HCT116 (cell line): ENCODE measurements around the gene HDDC3. TPM values are rescaled to one million over a fixed set of nuclear protein-coding genes. Genes with fewer than 3 reads are reported as not detected.

Experiments
- ATAC-seq: fragments of 200-7000 bp; cut with Tn5 transposase; 2 replicates; pipeline ENCODE4 v1.9.1; 2020; ENCODE audit warnings: mild to moderate bottlenecking, moderate library complexity
- BruUV-seq: library from RNA; stranded (reverse); fragments of 400-500 nt; replicated peaks from 2 replicates; lab custom pipeline; 2021; lab: Mats Ljungman, UMichigan
- CTCF ChIA-PET: fragments of 300-600 bp; sonication (Branson Sonifier 250); formaldehyde crosslinking; loops from one replicate; lab custom pipeline; 2021; ENCODE audit warnings: antibody characterized with exemption; lab: Charles Lee
- POLR2A ChIA-PET: fragments of 300-600, 350-600 bp; sonication (Branson Sonifier 250); formaldehyde crosslinking; loops from one replicate; lab custom pipeline; 2021; ENCODE audit warnings: antibody characterized with exemption; lab: Charles Lee
- RAD21 ChIA-PET, 2 experiments: fragments of 300-600 bp; sonication (Branson Sonifier 250); formaldehyde crosslinking; loops; one replicate each; lab custom pipeline; 2023; ENCODE audit warnings: low total read pairs in 2 of 2; ENCODE audit not compliant: uncharacterized antibody in 2 of 2, unreplicated experiment in 2 of 2, low non-redundant PET in 1 of 2; lab: Charles Lee
- DNase-seq: peaks from one replicate; pipeline ENCODE4 v3.0.0-alpha.2; 2010; ENCODE audit warnings: low read depth, low spot score
- H2AFZ ChIP-seq: fragments of 200-600 bp; shearing (Covaris generic), sonication (generic); 2 replicates; pipeline ENCODE4 v1.6.1; 2017; ENCODE audit warnings: low read depth, mixed run types, mixed read lengths, antibody characterized with exemption, low read length; ENCODE audit not compliant: poor library complexity, severe bottlenecking
- H3K27ac ChIP-seq: 2 replicates; pipeline ENCODE4 v1.5.1; 2012; ENCODE audit warnings: low read depth, low read length
- H3K27me3 ChIP-seq: fragments of 200-600 bp; sonication (generic); 2 replicates; pipeline ENCODE4 v1.6.1; 2016; ENCODE audit warnings: mixed run types, low read length, mixed read lengths; ENCODE audit not compliant: insufficient read depth
- H3K36me3 ChIP-seq, 2 experiments: fragments of 200-500 bp in 1 of 2; fragments of 200-600 bp in 1 of 2; sonication (Bioruptor generic) in 1 of 2; sonication (generic) in 1 of 2; 2 replicates each; pipeline versions ENCODE4 v1.5.1 to v1.6.1; 2014 to 2016; ENCODE audit warnings: low read length in 2 of 2, inconsistent platforms in 1 of 2, mixed read lengths in 1 of 2, mixed run types in 1 of 2; ENCODE audit not compliant: insufficient read depth in 2 of 2, control insufficient read depth in 1 of 2
- H3K4me1 ChIP-seq, 2 experiments: fragments of 200-600 bp in 1 of 2; sonication (generic) in 1 of 2; 2 replicates each; pipeline versions ENCODE4 v1.5.1 to v1.6.1; 2012 to 2017; ENCODE audit warnings: low read length in 2 of 2, inconsistent platforms in 1 of 2, mild to moderate bottlenecking in 1 of 2, mixed read lengths in 1 of 2, mixed run types in 1 of 2, moderate library complexity in 1 of 2; ENCODE audit not compliant: insufficient read depth in 2 of 2, control insufficient read depth in 1 of 2
- H3K4me2 ChIP-seq: fragments of 200-600 bp; sonication (generic); 2 replicates; pipeline ENCODE4 v1.6.1; 2017; ENCODE audit warnings: mixed run types, low read length, mixed read lengths
- H3K4me3 ChIP-seq, 2 experiments: fragments of 200-600 bp in 1 of 2; sonication (generic) in 1 of 2; replicated peaks in 1 of 2; 2 replicates each; pipeline ENCODE4 v1.5.1; 2011 to 2016; ENCODE audit warnings: low read length in 2 of 2, control low read depth in 1 of 2, low read depth in 1 of 2, mild to moderate bottlenecking in 1 of 2, mixed read lengths in 1 of 2, mixed run types in 1 of 2
- H3K79me2 ChIP-seq: fragments of 200-600 bp; sonication (generic); 2 replicates; pipeline ENCODE4 v1.6.1; 2017; ENCODE audit warnings: mild to moderate bottlenecking, mixed run types, low read length, moderate library complexity, mixed read lengths; ENCODE audit not compliant: insufficient read depth
- H3K9ac ChIP-seq: fragments of 200-600 bp; sonication (generic); 2 replicates; pipeline ENCODE4 v1.6.1; 2016; ENCODE audit warnings: low read length, mixed read lengths
- H3K9me2 ChIP-seq: fragments of 200-600 bp; sonication (generic), shearing (Covaris generic); 2 replicates; pipeline ENCODE4 v1.6.1; 2017; ENCODE audit warnings: mixed run types, mild to moderate bottlenecking, moderate library complexity; ENCODE audit not compliant: insufficient read depth
- H3K9me3 ChIP-seq, 2 experiments: fragments of 200-500 bp in 1 of 2; fragments of 200-600 bp in 1 of 2; sonication (Bioruptor generic) in 1 of 2; sonication (generic) in 1 of 2; 2 replicates each; pipeline ENCODE4 v1.6.1; 2014 to 2017; ENCODE audit warnings: low read length in 2 of 2, mixed read lengths in 2 of 2, inconsistent platforms in 1 of 2, low read depth in 1 of 2, mild to moderate bottlenecking in 1 of 2, mixed run types in 1 of 2, moderate library complexity in 1 of 2; ENCODE audit not compliant: control insufficient read depth in 1 of 2, insufficient read depth in 1 of 2
- H4K20me1 ChIP-seq: fragments of 200-600 bp; sonication (generic), shearing (Covaris generic); 2 replicates; pipeline ENCODE4 v1.6.1; 2017; ENCODE audit warnings: mixed run types, mild to moderate bottlenecking, moderate library complexity; ENCODE audit not compliant: insufficient read depth
- ATF3 ChIP-seq: IDR thresholded peaks from 2 replicates; pipeline ENCODE4 v1.6.1; 2012
- CBX3 ChIP-seq: IDR thresholded peaks from 2 replicates; pipeline ENCODE4 v1.6.1; 2012; ENCODE audit warnings: low read depth
- CEBPB ChIP-seq: IDR thresholded peaks from 2 replicates; pipeline ENCODE4 v1.6.1; 2012; ENCODE audit warnings: low read depth
- CTCF ChIP-seq, 3 experiments: fragments of 200-600 bp in 1 of 3; sonication (generic) in 1 of 3; IDR thresholded peaks in 2 of 3; conservative IDR thresholded peaks in 1 of 3; 2 replicates each; pipeline ENCODE4 v1.5.1; 2012 to 2017; ENCODE audit warnings: low read depth in 2 of 3, low read length in 2 of 3, antibody characterized with exemption in 1 of 3, borderline replicate concordance in 1 of 3, control low read depth in 1 of 3, mild to moderate bottlenecking in 1 of 3, mixed read lengths in 1 of 3, mixed run types in 1 of 3, moderate library complexity in 1 of 3; ENCODE audit not compliant: insufficient read depth in 1 of 3
- EGR1 ChIP-seq: IDR thresholded peaks from 2 replicates; pipeline ENCODE4 v1.6.1; 2012; ENCODE audit warnings: low read depth
- FOSL1 ChIP-seq: IDR thresholded peaks from 2 replicates; pipeline ENCODE4 v1.6.1; 2012; ENCODE audit warnings: low read depth
- JUND ChIP-seq: IDR thresholded peaks from 2 replicates; pipeline ENCODE4 v1.6.1; 2012
- MAX ChIP-seq: IDR thresholded peaks from 2 replicates; pipeline ENCODE4 v1.6.1; 2012
- POLR2A ChIP-seq: IDR thresholded peaks from 2 replicates; pipeline ENCODE4 v1.7.0; 2011; ENCODE audit warnings: borderline replicate concordance; ENCODE audit not compliant: insufficient read depth, insufficient read length; ENCODE audit errors: extremely low read depth
- RAD21 ChIP-seq: IDR thresholded peaks from 2 replicates; pipeline ENCODE4 v1.6.1; 2012; ENCODE audit warnings: low read depth, mild to moderate bottlenecking
- SIN3A ChIP-seq: IDR thresholded peaks from 2 replicates; pipeline ENCODE4 v1.6.1; 2012; ENCODE audit warnings: low read depth
- SRF ChIP-seq: IDR thresholded peaks from 2 replicates; pipeline ENCODE4 v1.6.1; 2012; ENCODE audit warnings: low read depth
- YY1 ChIP-seq: IDR thresholded peaks from 2 replicates; pipeline ENCODE4 v1.6.1; 2011; ENCODE audit warnings: low read length, low read depth, moderate library complexity, mild to moderate bottlenecking; ENCODE audit not compliant: insufficient replicate concordance; ENCODE audit errors: extremely low read depth
- ZFX ChIP-seq: fragments of 450-650 bp; IDR thresholded peaks from 2 replicates; pipeline ENCODE4 v1.6.1; 2017
- ZNF274 ChIP-seq: fragments of 200-500 bp; sonication (Bioruptor generic); IDR thresholded peaks from 2 replicates; pipeline ENCODE4 v1.6.1; 2014; ENCODE audit warnings: mild to moderate bottlenecking, low read depth, low read length, inconsistent platforms
- intact Hi-C: fragments of 100-400 bp; cut with micrococcal nuclease; formaldehyde crosslinking; loops from 2 replicates; pipeline ENCODE4 v1.10.0; 2022
- total RNA-seq: library from RNA; stranded (reverse); gene quantifications from one replicate; pipeline ENCODE4 v1.2.1, GENCODE V29; 2021; ENCODE audit not compliant: unreplicated experiment

HDDC3 gene
- total RNA-seq, 1 experiment from 2014 or later: 20.4 TPM

GRCh38 chr15:90892498-90893174 is 39.7 kb downstream of the HDDC3 start:
- ChIA-PET CTCF (interaction anchor here (0.8 to 1.8 kb wide), 19 partner anchors 10 to 599 kb away, joined by 3 to 20 read pairs (median 4); partner anchors contain the start of genes FURIN, HDDC3, MAN2A2 and RCCD1), POLR2A (interaction anchor here (0.7 to 1.2 kb wide), 4 partner anchors 10 to 42 kb away, joined by 3 read pairs; partner anchors contain the start of genes FURIN, MAN2A2 and UNC45A), RAD21 (interaction anchor here (0.7 to 0.8 kb wide), 2 partner anchors 42 to 379 kb away, joined by 3 to 4 read pairs; partner anchors contain the start of gene UNC45A (in 1 of the 2))
- Histone ChIP-seq H3K27ac (no peak overlapping the region; the same call in 1 of the 2 replicates), H4K20me1 (no peaks in the 10 kb centered on the region), H3K27me3 (no peaks in the 10 kb centered on the region), H2AFZ (peak overlapping the region; percentile 71), H3K9me2 (no peaks in the 10 kb centered on the region), H3K4me2 (peak overlapping the region; percentile 85), H3K79me2 (no peaks in the 10 kb centered on the region), H3K4me1 (peaks cover 0 to 15% of the 10 kb centered on the region in 2 experiments; a peak in 2 of 4 replicates), H3K4me3 (peak overlapping the region; percentile 68 to 79), H3K9ac (peak overlapping the region; percentile 55; the same call in 1 of the 2 replicates), H3K9me3 (no peaks in the 10 kb centered on the region), H3K36me3 (no peaks in the 10 kb centered on the region)
- no TSS peak for BruUV-seq
- DNase-seq (no peak), ATAC-seq (peak; percentile 10)
- TF ChIP-seq ATF3: no peak
- no peak for TF ChIP-seq RAD21
- TF ChIP-seq EGR1: no peak
- no peak for TF ChIP-seq JUND
- no peak for TF ChIP-seq CEBPB
- TF ChIP-seq CBX3: no peak
- TF ChIP-seq ZFX: no peak
- TF ChIP-seq ZNF274: no peak
- no peak for TF ChIP-seq POLR2A
- TF ChIP-seq SIN3A: no peak
- no peak for TF ChIP-seq YY1
- TF ChIP-seq FOSL1: no peak
- no peak for TF ChIP-seq MAX
- no peak for TF ChIP-seq CTCF (IDR thresholded peaks at IDR 0.05 in 2 of 3, conservative IDR thresholded peaks at IDR 0.05 in 1 of 3; ENCODE audit: borderline replicate concordance in 1 of 3, insufficient read depth in 1 of 3, low read depth in 2 of 3, low read length in 2 of 3)
- no peak for TF ChIP-seq SRF
- intact Hi-C loops: no loop called here
